H1 (cell line): ENCODE data around the gene SORCS3. TPM values are rescaled to one million over a fixed set of nuclear protein-coding genes. Genes with fewer than 3 reads are reported as not detected.

Experiments
- CTCF ChIA-PET: fragments of 300-600 bp; sonication (Branson Sonifier 250); formaldehyde crosslinking; loops from one replicate; lab custom pipeline; 2021; ENCODE audit not compliant: partially characterized antibody; lab: Charles Lee
- POLR2A ChIA-PET: fragments of 300-600 bp; sonication (Branson Sonifier 250); formaldehyde crosslinking; loops from one replicate; lab custom pipeline; 2021; ENCODE audit warnings: inconsistent platforms; ENCODE audit not compliant: partially characterized antibody; lab: Charles Lee
- DNase-seq, 2 experiments: peaks; one replicate each; pipeline versions ENCODE4 v3.0.0 to v3.0.0-alpha.2; 2010 to 2022; ENCODE audit warnings: low spot score in 2 of 2, low read depth in 1 of 2, mixed read lengths in 1 of 2
- FAIRE-seq: peaks from 2 replicates; lab custom pipeline; 2011; peaks lifted over from hg19 to GRCh38; lab: Jason Lieb, UNC
- H2AFZ ChIP-seq: 2 replicates; pipeline ENCODE4 v1.8.1; 2012; ENCODE audit warnings: low read length, inconsistent platforms
- H2AK5ac ChIP-seq: 2 replicates; pipeline ENCODE4 v1.6.1; 2013; ENCODE audit warnings: low read depth, low read length
- H2BK120ac ChIP-seq: replicated peaks from 2 replicates; pipeline ENCODE3; 2013; ENCODE audit warnings: low read depth, low read length, inconsistent platforms
- H2BK12ac ChIP-seq: 2 replicates; pipeline ENCODE4 v1.6.1; 2013; ENCODE audit warnings: low read depth, low read length
- H2BK15ac ChIP-seq: 2 replicates; pipeline ENCODE4 v1.6.1; 2013; ENCODE audit warnings: low read length
- H2BK20ac ChIP-seq: 2 replicates; pipeline ENCODE4 v1.6.1; 2013; ENCODE audit warnings: low read length
- H2BK5ac ChIP-seq: 2 replicates; pipeline ENCODE4 v1.6.1; 2013; ENCODE audit warnings: low read depth, low read length
- H3K14ac ChIP-seq: 2 replicates; pipeline ENCODE4 v1.6.1; 2013; ENCODE audit warnings: inconsistent platforms; ENCODE audit not compliant: insufficient read length
- H3K18ac ChIP-seq: 2 replicates; pipeline ENCODE4 v1.6.1; 2013; ENCODE audit warnings: low read length; ENCODE audit errors: extremely low read depth
- H3K23ac ChIP-seq: 2 replicates; pipeline ENCODE4 v1.6.1; 2013; ENCODE audit warnings: inconsistent platforms; ENCODE audit not compliant: insufficient read length
- H3K23me2 ChIP-seq: 2 replicates; pipeline ENCODE4 v1.6.1; 2013; ENCODE audit warnings: low read depth, low read length
- H3K27ac ChIP-seq: 2 replicates; pipeline ENCODE4 v1.6.1; 2011; ENCODE audit warnings: low read depth, low read length, inconsistent platforms
- H3K27me3 ChIP-seq, 4 experiments: replicated peaks in 1 of 4; 1 replicate in 1 of 4; 2 replicates in 3 of 4; pipeline versions ENCODE4 v1.6.1 to v1.8.1; 2011 to 2013; ENCODE audit warnings: low read length in 3 of 4, mild to moderate bottlenecking in 3 of 4, inconsistent platforms in 2 of 4, mixed read lengths in 2 of 4, moderate library complexity in 1 of 4; ENCODE audit not compliant: control insufficient read depth in 3 of 4, insufficient read depth in 3 of 4; ENCODE audit errors: extremely low read depth in 1 of 4
- H3K36me3 ChIP-seq, 4 experiments: 2 replicates each; pipeline versions ENCODE4 v1.6.1 to v1.8.1; 2011 to 2013; ENCODE audit warnings: mild to moderate bottlenecking in 4 of 4, low read length in 3 of 4, moderate library complexity in 2 of 4, control low read depth in 1 of 4, inconsistent platforms in 1 of 4; ENCODE audit not compliant: insufficient read depth in 4 of 4, control insufficient read depth in 2 of 4
- H3K4ac ChIP-seq: replicated peaks from 2 replicates; pipeline ENCODE3; 2013; ENCODE audit warnings: low read length, low read depth, mixed read lengths, inconsistent platforms; ENCODE audit not compliant: insufficient read length
- H3K4me1 ChIP-seq, 4 experiments: replicated peaks in 1 of 4; 1 replicate in 1 of 4; 2 replicates in 3 of 4; pipeline versions ENCODE4 v1.6.1 to v1.8.1; 2011 to 2013; ENCODE audit warnings: low read length in 3 of 4, inconsistent platforms in 2 of 4, mixed read lengths in 1 of 4; ENCODE audit not compliant: insufficient read depth in 4 of 4, control insufficient read depth in 3 of 4
- H3K4me2 ChIP-seq, 2 experiments: 2 replicates each; pipeline versions ENCODE4 v1.6.1 to v1.8.1; 2011 to 2013; ENCODE audit warnings: low read depth in 2 of 2, low read length in 2 of 2, control low read depth in 1 of 2, inconsistent platforms in 1 of 2, mild to moderate bottlenecking in 1 of 2; ENCODE audit not compliant: insufficient read depth in 1 of 2
- H3K4me3 ChIP-seq, 4 experiments: fragments of 200-600, 300-600 bp in 1 of 4; sonication (generic), shearing (Covaris generic), sonication (Bioruptor Twin) in 1 of 4; 2 replicates each; pipeline versions ENCODE4 v1.5.1 to v1.8.1; 2011 to 2016; ENCODE audit warnings: low read length in 4 of 4, low read depth in 3 of 4, control low read depth in 2 of 4, inconsistent platforms in 2 of 4, mild to moderate bottlenecking in 2 of 4, mixed read lengths in 1 of 4, moderate library complexity in 1 of 4; ENCODE audit not compliant: insufficient read depth in 2 of 4; ENCODE audit errors: extremely low read depth in 1 of 4
- H3K56ac ChIP-seq: replicated peaks from 2 replicates; pipeline ENCODE3; 2013; ENCODE audit warnings: low read depth, mild to moderate bottlenecking, mixed read lengths, low read length, inconsistent platforms; ENCODE audit not compliant: insufficient read length
- H3K79me1 ChIP-seq: 2 replicates; pipeline ENCODE4 v1.6.1; 2013; ENCODE audit warnings: low read depth, low read length, control low read depth
- H3K79me2 ChIP-seq, 2 experiments: 2 replicates each; pipeline versions ENCODE4 v1.6.1 to v1.8.1; 2012 to 2013; ENCODE audit warnings: low read length in 2 of 2, mild to moderate bottlenecking in 2 of 2, inconsistent platforms in 1 of 2; ENCODE audit not compliant: insufficient read depth in 2 of 2, control insufficient read depth in 1 of 2
- H3K9ac ChIP-seq, 4 experiments: replicated peaks in 1 of 4; 1 replicate in 1 of 4; 2 replicates in 3 of 4; pipeline versions ENCODE4 v1.6.1 to v1.8.1; 2011 to 2013; ENCODE audit warnings: low read depth in 3 of 4, low read length in 3 of 4, control low read depth in 2 of 4, mild to moderate bottlenecking in 2 of 4, moderate library complexity in 2 of 4, inconsistent platforms in 1 of 4; ENCODE audit errors: extremely low read depth in 1 of 4
- H3K9me3 ChIP-seq, 2 experiments: 2 replicates each; pipeline versions ENCODE4 v1.6.1 to v1.8.1; 2012 to 2013; ENCODE audit warnings: mild to moderate bottlenecking in 2 of 2, moderate library complexity in 2 of 2, control low read depth in 1 of 2, inconsistent platforms in 1 of 2, low read depth in 1 of 2, low read length in 1 of 2, mixed read lengths in 1 of 2; ENCODE audit not compliant: insufficient read depth in 2 of 2
- H4K20me1 ChIP-seq, 2 experiments: replicated peaks in 1 of 2; 2 replicates each; pipeline versions ENCODE3 to v1.8.1; 2011 to 2013; ENCODE audit warnings: inconsistent platforms in 2 of 2, low read length in 2 of 2, mild to moderate bottlenecking in 1 of 2; ENCODE audit not compliant: insufficient read depth in 2 of 2, control insufficient read depth in 1 of 2
- H4K5ac ChIP-seq: 2 replicates; pipeline ENCODE4 v1.6.1; 2013; ENCODE audit warnings: low read length, low read depth, mixed read lengths, inconsistent platforms; ENCODE audit not compliant: insufficient read length
- H4K8ac ChIP-seq: 2 replicates; pipeline ENCODE4 v1.8.0; 2013; ENCODE audit warnings: mild to moderate bottlenecking, moderate library complexity, low read length, inconsistent platforms; ENCODE audit not compliant: insufficient read depth; ENCODE audit errors: extremely low read depth
- H4K91ac ChIP-seq: replicated peaks from 2 replicates; pipeline ENCODE3; 2013; ENCODE audit warnings: low read length, mixed read lengths, inconsistent platforms; ENCODE audit not compliant: insufficient read length
- ATF3 ChIP-seq: IDR thresholded peaks from 2 replicates; pipeline ENCODE4 v1.6.1; 2011; ENCODE audit warnings: low read depth, mild to moderate bottlenecking, low read length; ENCODE audit not compliant: insufficient read depth
- BACH1 ChIP-seq: IDR thresholded peaks from 2 replicates; pipeline ENCODE4 v1.6.1; 2012; ENCODE audit warnings: low read length, improper control_type of control experiment
- BCL11A ChIP-seq, 2 experiments: IDR thresholded peaks; one replicate each; pipeline ENCODE4 v1.6.1; 2011; ENCODE audit warnings: low read depth in 2 of 2, low read length in 2 of 2, mild to moderate bottlenecking in 2 of 2
- CBX8 ChIP-seq: fragments of 300-800, 300-1000 bp; sonication (generic); IDR thresholded peaks from 2 replicates; pipeline ENCODE4 v1.7.1; 2016; ENCODE audit warnings: low read depth, low read length, borderline replicate concordance
- CEBPB ChIP-seq: IDR thresholded peaks from 2 replicates; pipeline ENCODE4 v1.6.1; 2012; ENCODE audit warnings: low read depth, low read length
- CHD1 ChIP-seq: IDR thresholded peaks from 2 replicates; pipeline ENCODE4 v1.6.1; 2012; ENCODE audit warnings: low read depth, low read length, improper control_type of control experiment
- HDAC2 ChIP-seq, 2 experiments: fragments of 300-600 bp in 1 of 2; sonication (generic) in 1 of 2; IDR thresholded peaks; 2 replicates each; pipeline ENCODE4 v1.6.1; 2011 to 2012; ENCODE audit warnings: low read depth in 2 of 2, low read length in 2 of 2, mild to moderate bottlenecking in 2 of 2, moderate library complexity in 2 of 2, borderline replicate concordance in 1 of 2, inconsistent platforms in 1 of 2
- HDAC6 ChIP-seq: IDR thresholded peaks from one replicate; pipeline ENCODE4 v1.7.1; 2012; ENCODE audit warnings: low read depth, mild to moderate bottlenecking, inconsistent platforms, low read length, moderate library complexity
- JUN ChIP-seq: IDR thresholded peaks from 2 replicates; pipeline ENCODE4 v1.6.1; 2011; ENCODE audit warnings: low read depth, mild to moderate bottlenecking, improper control_type of control experiment, low read length
- JUND ChIP-seq: IDR thresholded peaks from 2 replicates; pipeline ENCODE4 v1.6.1; 2011; ENCODE audit warnings: mild to moderate bottlenecking, improper control_type of control experiment, low read length
- POLR2A ChIP-seq, 2 experiments: IDR thresholded peaks; 1 replicate in 1 of 2; 2 replicates in 1 of 2; pipeline ENCODE4 v1.6.1; 2011; ENCODE audit warnings: low read depth in 2 of 2, low read length in 2 of 2, mild to moderate bottlenecking in 2 of 2; ENCODE audit errors: control extremely low read depth in 1 of 2
- RXRA ChIP-seq: IDR thresholded peaks from 2 replicates; pipeline ENCODE4 v1.6.1; 2011; ENCODE audit warnings: low read depth, mild to moderate bottlenecking, low read length, moderate library complexity; ENCODE audit not compliant: insufficient read depth
- WGBS, 2 experiments: shearing (Covaris generic) in 1 of 2; methylation state at CpG; one replicate each; pipeline versions ENCODE4 v1.1.6 to v1.1.7; 2013 to 2015; ENCODE audit warnings: low lambda C conversion rate in 2 of 2, mixed read lengths in 2 of 2, inconsistent platforms in 1 of 2, low coverage in 1 of 2, missing lambda C conversion rate in 1 of 2; ENCODE audit not compliant: insufficient replicate concordance in 2 of 2, insufficient coverage in 1 of 2, insufficient read length in 1 of 2; ENCODE audit errors: extremely low coverage in 1 of 2, missing lambda C conversion rate in 1 of 2; 5-methylcytosine and 5-hydroxymethylcytosine counted together
- polyA plus RNA-seq, 7 experiments: library from polyadenylated mRNA; depleted of rRNA in 3 of 7; stranded (reverse) in 5 of 7; unstranded in 2 of 7; fragments of >200 nt in 5 of 7; fragments of 200-250 nt in 2 of 7; gene quantifications; 1 replicate in 5 of 7; 2 replicates in 1 of 7; 4 replicates in 1 of 7; pipeline versions ENCODE4 v1.2.1 to v1.2.3, GENCODE V29; 2011 to 2013; ENCODE audit warnings: missing spikeins in 2 of 7, mixed read lengths in 2 of 7
- total RNA-seq: library from RNA; stranded (reverse); fragmentation: NEBNext Ultra II Directional; extraction: Animal tissue kit (Norgen Biotek cat#: 25700); gene quantifications from 2 replicates; pipeline ENCODE4 v1.2.1, GENCODE V29; 2021

Gene SORCS3
- total and polyA plus RNA-seq, 2 of the 8 experiments (the other 6 are each of a cell fraction or from before 2014, with no cell fraction given): 0.26 to 0.88 TPM

- H3K27ac ChIP-seq: no peak overlapping the region
- H4K5ac ChIP-seq: no peak overlapping the region
- H2BK15ac ChIP-seq: no peak overlapping the region
- no peak overlapping the region for H3K23ac ChIP-seq
- no peaks in the 10 kb centered on the region for H4K20me1 ChIP-seq
- H2BK5ac ChIP-seq: no peak overlapping the region
- no peaks in the 10 kb centered on the region; the same call in 1 of the 2 replicates for H3K79me1 ChIP-seq
- ChIA-PET CTCF (interaction anchor here (1.1 to 3.2 kb wide), 3 partner anchors 12 to 413 kb away, joined by 4 to 8 read pairs (median 5); no protein-coding TSS in a partner anchor), POLR2A (no interaction called here)
- no peak overlapping the region for H3K18ac ChIP-seq
- 97% methylated on average over 7 of the region's 7 CpGs; no CpG with 5 or more reads in 1 of the 2 experiments for WGBS, 2 experiments
- H3K27me3 ChIP-seq: no peaks in the 10 kb centered on the region
- H2BK12ac ChIP-seq: no peak overlapping the region
- no peak overlapping the region for H3K56ac ChIP-seq
- no peak overlapping the region for H3K14ac ChIP-seq
- no peak for TF ChIP-seq CHD1
- TF ChIP-seq RXRA: no peak
- no peak for TF ChIP-seq BACH1
- TF ChIP-seq JUND: no peak
- TF ChIP-seq ATF3: no peak
- TF ChIP-seq BCL11A (IDR thresholded peaks at IDR 0.05; ENCODE audit: low read depth in 2 of 2, low read length in 2 of 2): no peak
- TF ChIP-seq POLR2A (IDR thresholded peaks at IDR 0.05; ENCODE audit: control extremely low read depth in 1 of 2, low read depth in 2 of 2, low read length in 2 of 2): no peak
- TF ChIP-seq HDAC6: no peak
- no peak for TF ChIP-seq CEBPB
- no peak for TF ChIP-seq JUN
- TF ChIP-seq CBX8: no peak
- no peak for TF ChIP-seq HDAC2 (IDR thresholded peaks at IDR 0.05; ENCODE audit: borderline replicate concordance in 1 of 2, low read depth in 2 of 2, low read length in 2 of 2)
- H3K4me2 ChIP-seq: no peak overlapping the region
- no peak overlapping the region for H2BK120ac ChIP-seq
- DNase-seq: no peak
- H3K23me2 ChIP-seq: no peaks in the 10 kb centered on the region
- H3K4ac ChIP-seq: no peak overlapping the region
- FAIRE-seq: no peak
- H4K8ac ChIP-seq: no peak overlapping the region
- no peak overlapping the region for H3K4me3 ChIP-seq
- no peaks in the 10 kb centered on the region for H3K9me3 ChIP-seq
- H3K36me3 ChIP-seq: no peaks in the 10 kb centered on the region
- H3K4me1 ChIP-seq: no peaks in the 10 kb centered on the region
- no peak overlapping the region for H2BK20ac ChIP-seq
- H3K9ac ChIP-seq: no peak overlapping the region
- H3K79me2 ChIP-seq: no peaks in the 10 kb centered on the region
- H2AK5ac ChIP-seq: no peak overlapping the region
- H2AFZ ChIP-seq: no peak overlapping the region
- H4K91ac ChIP-seq: no peak overlapping the region
Observed at GRCh38 chr10:105278439-105278838, 637.3 kb downstream of the SORCS3 start.
